ENCODE measurements around the gene GATM. TPM values are rescaled to one million over a fixed set of nuclear protein-coding genes. Genes with fewer than 3 reads are reported as not detected.
"Not testable (repeated sequence)": the region's sequence is repeated elsewhere in the genome, so short reads cannot be mapped to it uniquely, and the experiment has no call there.

Gene GATM
- total RNA-seq, 4 donors from 2014 or later = 334 to 564 (median 451) TPM

DNA sequence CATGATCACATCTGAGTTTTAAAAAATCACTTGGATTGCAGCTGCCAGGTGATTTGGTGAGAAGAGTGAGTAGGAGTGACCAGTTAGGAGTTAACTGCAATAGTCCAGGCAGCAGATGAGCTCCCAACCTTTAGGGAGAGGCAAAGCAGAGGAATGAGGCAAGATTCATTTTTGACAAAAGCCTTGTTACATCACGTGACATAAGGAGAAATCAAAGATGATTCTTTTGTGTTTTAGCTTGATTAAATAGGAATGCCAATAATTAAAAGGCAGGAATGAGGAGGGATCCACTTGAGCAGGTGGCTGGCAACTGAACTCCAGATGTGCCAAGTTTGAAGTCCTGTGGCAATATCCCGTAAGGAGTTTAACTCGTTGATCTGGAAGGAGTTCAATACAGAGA is 2.5 kb downstream of the GATM start:
- TF ChIP-seq EP300 (IDR thresholded peaks at IDR 0.05) = no peak
- TF ChIP-seq, protein P1, sequence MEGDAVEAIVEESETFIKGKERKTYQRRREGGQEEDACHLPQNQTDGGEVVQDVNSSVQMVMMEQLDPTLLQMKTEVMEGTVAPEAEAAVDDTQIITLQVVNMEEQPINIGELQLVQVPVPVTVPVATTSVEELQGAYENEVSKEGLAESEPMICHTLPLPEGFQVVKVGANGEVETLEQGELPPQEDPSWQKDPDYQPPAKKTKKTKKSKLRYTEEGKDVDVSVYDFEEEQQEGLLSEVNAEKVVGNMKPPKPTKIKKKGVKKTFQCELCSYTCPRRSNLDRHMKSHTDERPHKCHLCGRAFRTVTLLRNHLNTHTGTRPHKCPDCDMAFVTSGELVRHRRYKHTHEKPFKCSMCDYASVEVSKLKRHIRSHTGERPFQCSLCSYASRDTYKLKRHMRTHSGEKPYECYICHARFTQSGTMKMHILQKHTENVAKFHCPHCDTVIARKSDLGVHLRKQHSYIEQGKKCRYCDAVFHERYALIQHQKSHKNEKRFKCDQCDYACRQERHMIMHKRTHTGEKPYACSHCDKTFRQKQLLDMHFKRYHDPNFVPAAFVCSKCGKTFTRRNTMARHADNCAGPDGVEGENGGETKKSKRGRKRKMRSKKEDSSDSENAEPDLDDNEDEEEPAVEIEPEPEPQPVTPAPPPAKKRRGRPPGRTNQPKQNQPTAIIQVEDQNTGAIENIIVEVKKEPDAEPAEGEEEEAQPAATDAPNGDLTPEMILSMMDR (IDR thresholded peaks at IDR 0.05) = no peak
- TF ChIP-seq POLR2A (IDR thresholded peaks at IDR 0.05) = no peak
- peak overlapping the region in 3 of 4 donors; percentile 69 to 85 (median 72) for H3K4me3 ChIP-seq
- no peaks in the 10 kb centered on the region for H3K27me3 ChIP-seq
- H3K9me3 ChIP-seq = no peaks in the 10 kb centered on the region
- H3K36me3 ChIP-seq = peaks cover 0 to 7% (median 0%) of the 10 kb centered on the region in 3 donors
- peak overlapping the region in 3 of 4 donors; percentile 21 to 85 (median 77) for H3K27ac ChIP-seq
- WGBS, 2 donors = 44 to 45% methylated on average over 3 of the region's 3 CpGs
- H3K4me1 ChIP-seq = peaks cover 0 to 50% (median 7%) of the 10 kb centered on the region in 4 donors
- no peak for DNase-seq (ENCODE audit: low spot score in 2 of 2)

DNA sequence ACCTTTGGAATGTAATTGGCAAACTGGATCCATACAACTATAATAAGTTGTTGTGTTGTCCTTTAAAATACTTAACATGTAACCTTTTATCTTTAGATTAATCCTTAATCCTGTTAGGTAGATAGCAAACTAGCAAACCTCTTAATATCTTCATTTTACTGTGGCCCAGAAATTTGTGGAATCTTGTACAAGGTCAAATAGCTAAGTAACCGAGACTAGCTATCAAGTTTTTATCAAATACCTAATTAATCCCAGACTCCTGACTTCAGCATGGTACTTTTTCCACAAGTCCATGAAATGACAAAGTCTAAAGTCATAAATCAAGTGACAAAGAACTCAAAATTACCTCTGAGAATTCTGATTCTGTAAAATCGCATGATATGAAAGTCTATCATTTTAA is 4.4 kb downstream of the GATM start:
- DNase-seq (ENCODE audit: low spot score in 2 of 2) = no peak
- Histone ChIP-seq H3K4me1 (peaks cover 0 to 59% (median 12%) of the 10 kb centered on the region in 4 donors), H3K4me3 (peak overlapping the region in 1 of 4 donors; percentile 69), H3K27ac (peak overlapping the region in 2 of 4 donors; percentile 65 to 77), H3K9me3 (no peaks in the 10 kb centered on the region), H3K27me3 (no peaks in the 10 kb centered on the region), H3K36me3 (peaks cover 0 to 7% (median 0%) of the 10 kb centered on the region in 3 donors)
- 46 to 54% methylated on average over 2 of the region's 2 CpGs for WGBS, 2 donors
- TF ChIP-seq POLR2A (IDR thresholded peaks at IDR 0.05) = no peak
- TF ChIP-seq EP300 (IDR thresholded peaks at IDR 0.05) = no peak
- TF ChIP-seq, protein P1 (IDR thresholded peaks at IDR 0.05) = no peak

DNA sequence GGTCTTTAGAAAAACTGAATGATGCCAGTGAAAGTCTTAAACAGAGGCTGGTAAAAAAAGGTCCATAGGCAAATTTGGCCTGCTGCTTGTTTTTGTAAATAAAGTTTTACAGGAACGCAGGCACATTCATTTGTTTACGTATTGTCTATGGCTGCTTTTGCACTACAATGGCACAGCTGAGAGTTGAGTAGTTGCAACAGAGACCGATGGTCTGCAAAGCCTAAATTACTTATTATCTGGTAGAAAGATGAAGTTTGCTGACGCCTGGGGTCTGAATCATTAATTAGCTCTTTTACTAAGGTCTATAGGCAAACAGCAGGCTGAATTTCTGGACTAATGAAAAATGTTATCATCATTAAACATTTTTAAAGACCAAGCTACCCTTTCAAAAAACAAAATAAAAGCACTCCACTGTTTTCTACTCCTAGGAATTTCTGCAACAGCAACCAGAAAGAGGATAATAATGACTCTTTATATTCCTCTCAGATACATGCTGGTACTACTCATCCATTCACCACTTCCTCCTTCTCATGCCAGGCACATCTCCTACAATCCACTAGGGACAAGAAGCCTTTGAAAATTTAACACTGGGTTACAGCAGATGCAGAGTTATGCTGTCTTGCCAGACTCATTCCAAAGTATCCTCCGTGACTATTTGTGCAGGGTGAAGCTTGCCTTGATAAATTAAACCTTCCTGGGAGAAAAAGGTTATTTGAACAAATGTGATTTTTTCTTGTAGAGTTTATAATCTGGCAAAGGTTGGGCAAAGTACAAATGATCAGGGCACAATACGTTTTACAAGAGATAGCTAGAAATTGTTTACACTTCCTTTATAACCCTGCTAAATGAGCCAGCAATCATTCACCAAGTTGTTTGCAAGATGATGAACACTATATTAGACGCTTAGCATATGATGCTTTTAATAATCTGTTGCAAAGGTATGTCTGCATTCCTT is 6.0 kb downstream of the GATM start:
- TF ChIP-seq POLR2A (IDR thresholded peaks at IDR 0.05) (no peak), EP300 (IDR thresholded peaks at IDR 0.05) (no peak)
- TF ChIP-seq, protein P1 (IDR thresholded peaks at IDR 0.05) = no peak
- H3K36me3 ChIP-seq = peaks cover 0 to 15% (median 0%) of the 10 kb centered on the region in 3 donors
- peak overlapping the region in 3 of 4 donors; percentile 24 to 78 (median 65) for H3K27ac ChIP-seq
- no peaks in the 10 kb centered on the region for H3K27me3 ChIP-seq
- DNase-seq (ENCODE audit: low spot score in 2 of 2) = no peak
- no peaks in the 10 kb centered on the region for H3K9me3 ChIP-seq
- peak overlapping the region in 1 of 4 donors; percentile 21 for H3K4me3 ChIP-seq
- 36 to 40% methylated on average over 7 of the region's 7 CpGs for WGBS, 2 donors
- peaks cover 0 to 53% (median 12%) of the 10 kb centered on the region in 4 donors for H3K4me1 ChIP-seq

- TF ChIP-seq POLR2A (IDR thresholded peaks at IDR 0.05) (no peak), EP300 (IDR thresholded peaks at IDR 0.05) (no peak)
- TF ChIP-seq, protein P1 (IDR thresholded peaks at IDR 0.05) = no peak
- 72 to 74% methylated on average over 1 of the region's 1 CpG for WGBS, 2 donors
- no peaks in the 10 kb centered on the region for H3K27me3 ChIP-seq
- peaks cover 0 to 45% (median 9%) of the 10 kb centered on the region in 4 donors for H3K4me1 ChIP-seq
- no peaks in the 10 kb centered on the region for H3K9me3 ChIP-seq
- H3K27ac ChIP-seq = peak overlapping the region; percentile 17 to 78 (median 44)
- H3K36me3 ChIP-seq = peaks cover 0 to 20% (median 0%) of the 10 kb centered on the region in 3 donors
- no peak for DNase-seq (ENCODE audit: low spot score in 2 of 2)
- H3K4me3 ChIP-seq = peak overlapping the region in 1 of 4 donors; percentile 21
These were observed 6.8 kb downstream of the GATM start for GRCh38 chr15:45371546-45371945.

- not testable (repeated sequence) for H3K9me3 ChIP-seq; H3K27me3 ChIP-seq; DNase-seq (ENCODE audit: low spot score in 2 of 2); H3K4me3 ChIP-seq
- 54 to 74% methylated on average over 4 of the region's 4 CpGs for WGBS, 2 donors
- Histone ChIP-seq H3K36me3 (peaks cover 0 to 31% (median 0%) of the 10 kb centered on the region in 3 donors), H3K4me1 (peaks cover 0 to 51% (median 9%) of the 10 kb centered on the region in 4 donors), H3K27ac (peak overlapping the region in 2 of 4 donors; percentile 65 to 78)
These were observed 8.3 kb downstream of the GATM start for GRCh38 chr15:45370042-45370441.

- H3K27me3 ChIP-seq; DNase-seq (ENCODE audit: low spot score in 2 of 2); H3K9me3 ChIP-seq; H3K4me3 ChIP-seq: not testable (repeated sequence)
- Histone ChIP-seq H3K4me1 (peaks cover 0 to 56% (median 9%) of the 10 kb centered on the region in 4 donors), H3K27ac (peak overlapping the region in 2 of 4 donors; percentile 42 to 78), H3K36me3 (peaks cover 0 to 54% (median 0%) of the 10 kb centered on the region in 3 donors)
- WGBS, 2 donors = 36 to 40% methylated on average over 7 of the region's 7 CpGs
These were observed 11.1 kb downstream of the GATM start for GRCh38 chr15:45367222-45367621.
